HepG2 (cell line): Measurements from ENCODE around the gene TRIM25. TPM values are rescaled to one million over a fixed set of nuclear protein-coding genes. Genes with fewer than 3 reads are reported as not detected.

Source experiments
- ARNT2 ChIP-seq: sonication (generic); formaldehyde crosslinking; IDR thresholded peaks from 2 replicates; pipeline ENCODE4 v1.8.0; 2022; ENCODE audit warnings: mild to moderate bottlenecking, low read depth, missing genetic modification reagents, moderate library complexity
- ATF6 ChIP-seq: sonication (generic); formaldehyde crosslinking; conservative IDR thresholded peaks from 2 replicates; pipeline ENCODE4 v1.4.0; 2020; ENCODE audit warnings: missing genetic modification reagents
- ERF ChIP-seq: IDR thresholded peaks from 2 replicates; pipeline ENCODE4 v1.6.1; 2018; ENCODE audit warnings: missing biosample characterization, missing genetic modification reagents
- FOSL1 ChIP-seq: sonication (generic); formaldehyde crosslinking; IDR thresholded peaks from 2 replicates; pipeline ENCODE4 v1.9.0; 2021; ENCODE audit warnings: missing genetic modification reagents, borderline replicate concordance
- HDAC1 ChIP-seq: sonication (generic); formaldehyde crosslinking; IDR thresholded peaks from 2 replicates; pipeline ENCODE4 v1.5.1; 2020; ENCODE audit warnings: mild to moderate bottlenecking, missing genetic modification reagents
- HNRNPL ChIP-seq: fragments of 200-400 bp; formaldehyde crosslinking; IDR thresholded peaks from 2 replicates; pipeline ENCODE4 v1.6.1; 2017; ENCODE audit warnings: mild to moderate bottlenecking, low read depth, low read length
- KDM2A ChIP-seq: sonication (generic); formaldehyde crosslinking; IDR thresholded peaks from 2 replicates; pipeline ENCODE4 v1.4.0; 2020; ENCODE audit warnings: low read depth, missing genetic modification reagents, borderline replicate concordance
- KDM6A ChIP-seq: IDR thresholded peaks from 2 replicates; pipeline ENCODE4 v1.6.1; 2016; ENCODE audit warnings: low read depth
- MAX ChIP-seq: IDR thresholded peaks from 2 replicates; pipeline ENCODE4 v1.6.1; 2012; ENCODE audit warnings: inconsistent platforms
- MTF1 ChIP-seq: sonication (generic); formaldehyde crosslinking; IDR thresholded peaks from 2 replicates; pipeline ENCODE4 v1.5.0; 2020; ENCODE audit warnings: missing genetic modification reagents
- NBN ChIP-seq: fragments of 450-650 bp; conservative IDR thresholded peaks from 2 replicates; pipeline ENCODE4 v1.6.1; 2017
- NCOA5 ChIP-seq: sonication (generic); formaldehyde crosslinking; IDR thresholded peaks from 2 replicates; pipeline ENCODE4 v1.4.0; 2020; ENCODE audit warnings: missing genetic modification reagents
- SALL2 ChIP-seq: sonication (generic); formaldehyde crosslinking; IDR thresholded peaks from 2 replicates; pipeline ENCODE4 v1.8.1; 2023; ENCODE audit warnings: mild to moderate bottlenecking, missing genetic modification reagents, inconsistent platforms
- SRF ChIP-seq: IDR thresholded peaks from 2 replicates; pipeline ENCODE4 v1.6.1; 2011; ENCODE audit warnings: mild to moderate bottlenecking, low read depth, low read length, moderate library complexity
- SUZ12 ChIP-seq: fragments of 150-350 bp; IDR thresholded peaks from 2 replicates; pipeline ENCODE4 v1.6.1; 2014; ENCODE audit warnings: low read depth, low read length
- THAP9 ChIP-seq: sonication (generic); formaldehyde crosslinking; IDR thresholded peaks from 2 replicates; pipeline ENCODE4; 2020; ENCODE audit warnings: missing genetic modification reagents, mild to moderate bottlenecking, borderline replicate concordance
- XBP1 ChIP-seq: sonication (generic); formaldehyde crosslinking; IDR thresholded peaks from 2 replicates; pipeline ENCODE4 v1.5.0; 2020; ENCODE audit warnings: missing genetic modification reagents
- ZBTB20 ChIP-seq: sonication (generic); formaldehyde crosslinking; IDR thresholded peaks from 2 replicates; pipeline ENCODE4 v1.8.1; 2023; ENCODE audit warnings: missing genetic modification reagents, low read depth, mild to moderate bottlenecking, borderline replicate concordance
- ZFP36 ChIP-seq: fragments of 150-350 bp; IDR thresholded peaks from 2 replicates; pipeline ENCODE4 v1.6.1; 2018; ENCODE audit warnings: borderline replicate concordance, low read length, low read depth; ENCODE audit not compliant: partially characterized antibody
- ZIK1 ChIP-seq: sonication (generic); formaldehyde crosslinking; IDR thresholded peaks from 2 replicates; pipeline ENCODE4 v1.5.0; 2020; ENCODE audit warnings: mild to moderate bottlenecking, low read depth, missing genetic modification reagents, borderline replicate concordance
- ZNF317 ChIP-seq: sonication (generic); formaldehyde crosslinking; IDR thresholded peaks from 2 replicates; pipeline ENCODE4 v1.5.0; 2020; ENCODE audit warnings: mild to moderate bottlenecking, missing genetic modification reagents
- ZNF362 ChIP-seq: sonication (generic); formaldehyde crosslinking; IDR thresholded peaks from 2 replicates; pipeline ENCODE4 v1.4.0; 2020; ENCODE audit warnings: missing genetic modification reagents, mild to moderate bottlenecking, borderline replicate concordance
- ZNF549 ChIP-seq: sonication (generic); formaldehyde crosslinking; IDR thresholded peaks from 2 replicates; pipeline ENCODE4 v1.5.0; 2020; ENCODE audit warnings: missing genetic modification reagents
- ZNF569 ChIP-seq: sonication (generic); formaldehyde crosslinking; IDR thresholded peaks from 2 replicates; pipeline ENCODE4 v1.5.0; 2020; ENCODE audit warnings: mild to moderate bottlenecking, missing genetic modification reagents, moderate library complexity, borderline replicate concordance
- ZNF589 ChIP-seq: sonication (generic); formaldehyde crosslinking; conservative IDR thresholded peaks from 2 replicates; pipeline ENCODE4 v1.8.0; 2022; ENCODE audit warnings: mild to moderate bottlenecking, moderate library complexity, missing genetic modification reagents
- ZNF792 ChIP-seq: IDR thresholded peaks from 2 replicates; pipeline ENCODE4 v1.6.1; 2016
- ZNF83 ChIP-seq: sonication (generic); formaldehyde crosslinking; IDR thresholded peaks from 2 replicates; pipeline ENCODE4 v1.4.0; 2020; ENCODE audit warnings: missing genetic modification reagents, mild to moderate bottlenecking, borderline replicate concordance
- polyA plus RNA-seq, 8 experiments: library from polyadenylated mRNA; depleted of rRNA in 3 of 8; stranded (reverse) in 7 of 8; unstranded in 1 of 8; fragments of >200 nt; fragmentation: Illumina TruSeq in 4 of 8; extraction: Trizol in 4 of 8; gene quantifications; 2 replicates each; pipeline versions ENCODE4 v1.2.1 to v1.2.3, GENCODE V29; 2011 to 2016; ENCODE audit warnings: low read depth in 4 of 8, missing spikeins in 1 of 8, mixed read lengths in 1 of 8; ENCODE audit not compliant: insufficient read depth in 1 of 8
- total RNA-seq, 5 experiments: library from RNA; depleted of rRNA; stranded (reverse); fragments of >200 nt; fragmentation: Illumina TruSeq; extraction: Trizol; gene quantifications; 2 replicates each; pipeline ENCODE4 v1.2.3, GENCODE V29; 2016; ENCODE audit warnings: low read depth in 1 of 5

The TRIM25 gene
- total and polyA plus RNA-seq, 2 of the 13 experiments (the other 11 are each of a cell fraction or from before 2014, with no cell fraction given) = 30.8 to 42.2 TPM

GRCh38 chr17:56913353-56913866 is 439 bp downstream of the TRIM25 start (continued):
- TF ChIP-seq THAP9 (CRISPR knock-in tag) (no peak), SALL2 (CRISPR knock-in tag) (no peak; the same call in 1 of the 2 replicates), ZFP36 (no peak), KDM6A (CRISPR knock-in tag) (no peak), ZNF569 (no peak), HDAC1 (CRISPR knock-in tag) (no peak), ERF (CRISPR knock-in tag) (no peak), ZNF792 (CRISPR knock-in tag) (no peak), ZBTB20 (CRISPR knock-in tag) (no peak), ARNT2 (CRISPR knock-in tag) (no peak), ZNF589 (CRISPR knock-in tag) (no peak; the same call in 1 of the 2 replicates), MTF1 (CRISPR knock-in tag) (no peak), ZNF317 (CRISPR knock-in tag) (no peak), XBP1 (CRISPR knock-in tag) (no peak), NBN (no peak), MAX (peak; percentile 80), SUZ12 (no peak), ZNF362 (CRISPR knock-in tag) (no peak), ZNF83 (no peak), NCOA5 (CRISPR knock-in tag) (no peak; the same call in 1 of the 2 replicates), ZNF549 (peak; percentile 38; the same call in 1 of the 2 replicates), KDM2A (CRISPR knock-in tag) (no peak; the same call in 1 of the 2 replicates), FOSL1 (peak; percentile 42; the same call in 1 of the 2 replicates), ATF6 (CRISPR knock-in tag) (no peak), HNRNPL (no peak), SRF (no peak), ZIK1 (CRISPR knock-in tag) (no peak)
